Activated T-cell treated with anti-CD3 and anti-CD28 coated beads for 24 hours (primary cell): ENCODE data around the gene TENM3.

Experiments
- DNase-seq: peaks from one replicate; pipeline ENCODE4 v3.0.0-alpha.2; 2020; ENCODE audit warnings: low read depth

The TENM3 gene

DNA sequence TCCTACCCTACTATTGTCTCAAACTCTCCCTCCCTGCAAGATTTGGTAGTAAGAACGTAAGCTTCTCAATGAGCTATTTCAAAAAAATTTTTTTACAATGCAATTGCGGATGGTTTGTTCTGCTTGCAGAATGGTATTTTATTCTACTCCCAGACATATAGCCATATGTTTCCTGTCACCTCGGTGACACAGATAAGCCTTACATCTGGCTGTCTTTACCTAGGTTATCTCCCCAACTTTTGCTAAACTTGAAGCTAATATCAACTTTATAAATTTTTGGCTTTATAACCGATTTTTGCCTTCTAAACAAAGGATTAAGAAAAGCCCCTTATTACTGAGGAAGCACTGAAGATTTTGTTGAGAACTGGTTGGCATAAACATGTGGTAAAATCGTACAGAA, 331.5 kb downstream of the TENM3 start:
- DNase-seq = no peak

DNA sequence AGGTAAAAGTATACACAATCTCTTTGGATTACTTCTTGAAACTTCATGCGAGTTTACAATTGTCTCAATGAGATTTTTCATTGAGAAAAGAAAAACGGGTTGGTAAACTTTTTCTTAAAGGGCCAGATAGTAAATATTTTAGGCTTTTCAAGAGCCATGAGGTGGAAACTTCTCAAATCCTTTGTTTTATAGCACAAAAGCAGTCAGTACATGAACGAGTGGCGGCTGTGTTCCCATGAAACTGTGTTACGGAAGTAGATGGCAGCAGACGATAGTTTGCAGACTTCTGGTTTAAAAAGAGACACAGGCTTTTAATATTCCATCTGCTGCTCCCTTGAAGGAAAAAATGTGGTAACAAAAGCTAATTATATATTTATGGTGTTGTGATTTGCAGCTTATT, 332.0 kb downstream of the TENM3 start:
- DNase-seq = no peak

DNA sequence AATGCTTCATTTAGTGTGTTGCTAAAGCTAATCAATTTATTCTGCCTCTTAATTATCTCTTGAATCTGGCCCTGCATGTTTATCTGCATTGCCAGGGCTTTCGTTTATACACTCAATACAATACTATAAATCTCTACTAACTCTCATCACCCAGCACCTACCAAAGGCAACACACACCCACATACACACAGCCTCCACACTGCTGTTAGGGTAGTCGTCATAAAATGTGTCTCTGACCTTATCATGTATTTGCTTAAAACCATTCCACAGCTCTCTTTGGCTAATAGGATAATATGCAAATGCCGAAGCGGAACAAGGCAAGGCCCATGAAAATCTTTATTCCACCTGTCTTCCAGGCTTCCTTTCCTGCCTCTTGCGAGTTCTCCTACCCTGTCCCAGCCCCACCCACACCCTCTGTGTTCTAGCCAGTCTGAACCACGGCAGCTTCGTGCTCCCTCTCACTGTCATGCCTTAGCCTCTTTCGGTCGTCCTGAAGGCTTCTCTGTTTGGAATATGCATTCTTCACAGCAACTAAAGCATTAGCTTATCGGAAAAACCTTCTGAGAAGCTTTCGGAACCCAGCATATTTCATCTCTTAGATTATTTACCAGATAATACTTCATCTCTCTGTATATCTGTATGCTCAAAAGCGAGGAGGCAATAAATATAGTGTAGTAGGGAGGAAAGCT, 333.5 kb downstream of the TENM3 start:
- DNase-seq = no peak

DNA sequence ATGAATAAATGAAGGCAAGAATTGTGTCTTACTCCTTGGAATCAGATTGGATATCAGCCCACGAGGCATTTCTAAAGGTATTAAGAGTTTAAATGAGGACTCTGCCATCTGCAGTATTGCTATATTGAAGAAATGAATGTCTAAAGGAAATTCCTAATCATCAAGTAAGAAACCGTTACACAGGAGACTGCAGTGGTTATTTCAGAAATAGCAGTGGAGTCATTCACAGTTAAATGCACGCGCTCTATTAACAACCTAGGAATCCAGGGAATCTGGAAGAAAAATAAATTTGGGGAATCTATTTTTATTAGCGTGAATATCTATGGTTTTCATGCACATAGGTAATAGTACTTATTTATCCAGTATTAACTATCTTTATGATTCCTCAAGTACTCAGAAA, 334.2 kb downstream of the TENM3 start:
- DNase-seq = no peak

DNA sequence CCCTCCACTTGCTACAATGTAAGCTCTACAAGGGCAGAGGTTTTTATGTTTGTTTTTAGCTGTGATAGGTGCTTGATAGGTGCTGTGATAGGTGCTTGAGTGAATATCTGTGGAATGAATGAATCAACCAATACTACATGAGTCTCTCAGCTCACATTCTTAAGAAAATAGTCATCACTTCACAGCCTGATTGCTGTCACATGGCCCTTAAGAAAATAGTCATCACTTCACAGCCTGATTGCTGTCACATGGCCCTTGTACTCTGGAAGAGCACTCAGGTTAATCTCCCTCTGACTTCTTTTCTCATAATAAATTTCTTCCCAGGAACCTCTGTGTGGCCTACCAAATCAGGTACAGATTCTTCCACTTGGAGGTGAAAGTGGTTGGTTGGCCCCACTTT, 335.2 kb downstream of the TENM3 start:
- DNase-seq = no peak

DNA sequence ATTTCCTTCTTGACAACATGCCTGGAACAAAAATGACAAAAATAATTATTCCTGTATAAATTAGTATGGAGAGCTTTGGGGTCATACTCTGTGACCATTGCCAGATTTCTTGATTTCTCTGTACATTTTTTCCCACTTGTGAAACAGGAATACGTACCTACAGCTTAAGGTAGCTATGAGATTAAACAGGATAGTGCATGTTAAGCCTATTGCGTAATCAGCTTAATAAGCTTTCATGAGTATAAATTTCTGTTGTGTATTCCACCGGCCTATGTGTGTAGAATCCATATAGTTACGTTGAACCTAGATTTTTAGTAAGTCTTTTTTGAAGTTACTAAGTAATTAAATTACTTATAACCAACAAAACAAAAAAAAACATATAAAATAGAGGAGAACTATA, 339.0 kb downstream of the TENM3 start:
- no peak for DNase-seq

DNA sequence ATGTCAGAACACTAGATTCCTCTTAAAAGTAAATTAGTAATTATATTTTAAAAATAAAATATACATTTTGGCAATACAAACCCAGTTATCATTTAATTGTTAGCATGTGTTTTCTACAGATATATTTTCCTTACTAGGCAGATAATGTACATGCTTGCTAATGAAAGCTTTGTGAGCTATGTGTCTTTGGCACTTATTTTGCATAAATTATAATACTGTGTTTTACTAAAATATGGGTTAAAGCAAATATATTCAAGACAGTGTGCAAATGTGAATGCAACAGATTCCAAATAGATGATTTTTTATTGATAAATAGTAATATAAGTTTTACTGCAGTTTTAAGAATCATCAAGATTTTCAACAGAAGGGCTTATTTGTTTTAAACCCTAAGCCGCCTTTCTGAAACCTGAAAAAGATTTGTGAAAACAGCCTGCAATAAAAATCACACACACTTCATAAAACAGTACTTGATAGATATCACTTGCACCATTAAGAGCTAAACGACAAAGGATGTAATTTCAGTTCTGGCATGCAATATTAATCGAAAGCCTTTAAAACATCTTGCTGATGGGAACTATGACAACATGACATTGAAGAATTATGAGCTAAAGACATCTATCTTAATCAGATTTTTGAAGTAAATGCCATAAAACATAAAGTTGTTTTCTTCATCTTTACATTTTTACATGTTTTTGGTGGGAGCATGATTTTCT, 340.7 kb downstream of the TENM3 start:
- no peak for DNase-seq

DNA sequence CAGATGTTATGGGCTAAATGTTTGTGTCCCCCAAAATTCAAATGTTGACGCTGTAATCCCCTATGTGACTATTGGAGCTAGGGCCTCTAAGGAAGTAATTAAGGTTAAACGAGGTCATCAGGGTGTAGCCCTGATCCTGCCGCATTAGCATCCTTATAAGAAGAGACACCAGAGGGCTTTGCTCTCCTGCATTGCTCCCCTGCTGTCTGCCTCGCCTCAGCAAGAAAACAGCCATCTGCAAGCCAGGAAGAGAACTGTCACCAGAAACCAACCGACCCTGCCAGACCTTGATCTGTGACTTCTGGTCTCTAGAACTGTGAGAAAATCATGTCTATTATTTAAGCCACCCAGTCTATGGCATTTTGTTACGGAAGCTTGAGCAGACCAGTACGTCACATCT, 342.1 kb downstream of the TENM3 start:
- DNase-seq = no peak

DNA sequence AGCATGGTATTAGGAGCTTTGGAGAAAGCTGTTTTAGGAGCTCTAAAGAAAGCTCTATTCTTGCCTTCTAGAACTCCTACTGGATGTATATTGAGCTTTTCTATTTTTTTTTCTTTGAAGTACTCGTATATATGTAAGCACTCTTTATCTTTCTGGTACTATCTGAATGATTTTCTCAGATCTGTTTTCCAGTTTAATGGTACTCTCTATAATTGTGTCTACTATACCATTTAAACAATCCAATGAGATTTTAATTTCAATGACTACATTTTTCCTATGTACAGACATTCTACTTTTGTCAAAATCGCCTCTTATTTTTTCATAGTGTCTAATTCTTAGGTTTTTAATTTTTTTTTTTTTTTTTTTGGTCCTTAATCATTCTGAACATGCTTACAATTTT, 345.9 kb downstream of the TENM3 start:
- no peak for DNase-seq

DNA sequence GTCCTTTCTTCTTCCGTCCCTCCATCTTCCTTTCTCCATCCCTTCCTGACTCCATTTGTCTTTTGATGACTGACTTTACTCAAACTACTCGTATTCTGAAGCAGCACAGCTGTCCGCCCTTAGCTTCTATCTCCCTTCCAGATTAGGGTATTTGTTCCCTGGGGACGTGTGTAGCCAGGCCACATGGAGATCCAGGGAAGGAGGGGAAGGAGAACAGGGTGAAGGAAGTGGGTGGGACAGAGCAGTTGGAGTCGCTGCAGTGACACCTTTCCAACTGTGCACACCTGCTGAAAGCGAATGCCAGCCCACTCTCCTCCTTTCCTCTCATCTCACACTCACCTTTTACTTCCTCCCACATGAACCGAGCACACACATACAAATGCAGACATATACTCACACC, 350.2 kb downstream of the TENM3 start:
- no peak for DNase-seq

DNA sequence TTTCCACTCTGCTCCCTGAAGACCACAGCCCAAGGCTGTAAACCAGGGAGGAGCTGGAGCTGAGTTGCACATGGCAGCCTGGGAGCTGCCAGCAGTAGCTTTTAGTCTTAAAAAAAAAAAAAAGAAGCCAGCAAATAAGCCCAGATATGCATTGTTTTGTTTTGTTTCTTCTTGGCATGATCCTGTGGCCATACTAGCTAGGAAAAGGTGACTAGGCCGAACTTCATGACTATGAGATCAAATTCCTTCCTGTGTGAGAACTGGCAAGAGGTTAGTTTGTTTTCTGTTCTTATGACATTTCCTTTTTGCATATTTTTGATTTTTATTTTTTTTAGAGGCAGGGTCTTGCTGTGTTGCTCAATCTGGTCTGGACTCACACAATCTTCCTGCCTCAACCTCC, 350.7 kb downstream of the TENM3 start:
- no peak for DNase-seq

DNA sequence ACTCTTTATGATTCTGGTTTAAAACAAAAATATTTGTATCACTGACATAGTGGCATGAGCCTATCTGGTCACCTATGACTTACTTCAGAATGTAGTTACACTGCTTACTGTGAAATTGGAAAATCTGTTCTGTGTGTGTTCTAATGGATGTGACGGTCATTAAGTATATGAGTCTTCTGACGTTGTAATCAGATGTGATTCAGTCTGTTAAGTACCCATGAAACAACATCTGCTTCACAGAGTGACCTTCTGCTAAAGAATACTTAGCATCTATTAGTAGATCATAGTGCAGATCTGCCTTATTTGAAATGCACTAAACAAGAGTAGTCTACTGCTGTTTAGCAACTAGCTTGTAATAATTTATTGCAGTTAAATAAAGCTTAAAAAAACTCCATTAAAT, 356.9 kb downstream of the TENM3 start:
- DNase-seq = no peak

DNA sequence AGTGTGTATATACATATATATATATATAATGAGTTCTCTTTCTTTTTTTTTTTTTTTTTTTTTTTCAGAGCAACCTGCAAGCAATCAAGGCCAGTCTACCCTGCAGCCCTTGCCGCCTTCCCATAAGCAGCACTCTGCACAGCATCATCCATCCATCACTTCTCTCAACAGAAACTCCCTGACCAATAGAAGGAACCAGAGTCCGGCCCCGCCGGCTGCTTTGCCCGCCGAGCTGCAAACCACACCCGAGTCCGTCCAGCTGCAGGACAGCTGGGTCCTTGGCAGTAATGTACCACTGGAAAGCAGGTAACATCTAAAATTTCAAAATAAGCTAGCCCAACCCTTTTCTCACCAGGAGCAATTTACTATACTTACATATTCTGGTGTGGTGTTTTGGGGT, 357.7 kb downstream of the TENM3 start:
- no peak for DNase-seq

DNA sequence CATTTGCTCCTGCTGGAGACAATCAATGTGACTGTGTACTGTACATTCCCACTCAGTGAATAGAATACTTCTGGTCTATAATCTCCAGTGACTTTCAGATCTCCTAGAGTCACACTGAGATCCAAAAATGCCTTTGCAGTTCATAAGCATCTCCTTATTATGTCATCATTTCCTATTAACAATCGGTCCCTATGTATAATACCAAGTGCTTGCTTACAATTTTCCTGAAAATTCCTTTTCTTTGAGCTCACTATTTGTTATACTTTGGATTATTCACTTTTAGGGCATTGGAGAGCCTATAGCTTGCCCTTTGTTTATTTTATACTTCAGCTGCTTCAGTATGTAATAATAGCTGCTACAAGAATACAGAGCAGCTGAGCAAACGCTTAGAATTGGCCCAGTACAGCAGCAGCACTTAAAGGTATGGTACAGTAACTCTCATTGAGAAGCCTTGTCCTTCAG, 361.0 kb downstream of the TENM3 start:
- DNase-seq = no peak

DNA sequence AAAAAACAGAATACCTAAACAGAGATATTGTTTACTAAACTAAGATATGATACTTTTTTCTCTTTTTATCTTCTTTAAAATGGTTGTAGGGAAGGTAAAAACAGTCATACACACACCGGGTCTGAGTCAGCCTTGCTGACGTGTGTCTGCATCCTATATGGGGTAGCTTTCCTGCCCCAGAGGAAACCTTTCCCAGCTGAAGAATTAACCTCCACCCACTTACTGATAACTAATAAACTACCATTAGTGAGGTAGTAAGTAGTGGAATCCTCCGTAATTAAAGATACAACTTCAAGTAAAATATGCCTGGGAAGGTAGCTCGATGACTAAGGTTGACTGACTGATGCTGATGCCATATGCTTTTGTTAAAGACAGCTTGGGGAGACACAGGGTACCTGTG, 361.8 kb downstream of the TENM3 start:
- DNase-seq = no peak

DNA sequence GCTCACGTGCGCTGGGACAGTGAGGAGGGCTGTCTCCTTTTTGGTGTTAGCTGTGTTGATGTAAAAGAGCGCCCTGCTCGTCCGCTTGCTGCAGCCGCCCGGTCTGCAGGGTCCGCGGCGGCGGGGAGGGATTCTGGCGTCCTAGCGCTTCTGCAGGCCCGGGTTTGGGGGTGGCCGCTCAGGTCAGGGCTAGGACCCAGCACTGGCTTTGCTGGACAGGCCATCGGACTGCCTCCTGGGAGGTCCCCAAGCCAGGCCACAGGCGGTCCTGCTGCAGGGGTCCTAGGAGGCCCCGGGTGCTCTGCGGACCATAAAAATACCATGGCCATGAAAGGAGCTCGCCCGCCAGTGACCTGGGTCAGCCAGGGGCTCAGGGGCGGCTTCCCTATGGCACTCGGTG, 365.3 kb downstream of the TENM3 start:
- no peak for DNase-seq

DNA sequence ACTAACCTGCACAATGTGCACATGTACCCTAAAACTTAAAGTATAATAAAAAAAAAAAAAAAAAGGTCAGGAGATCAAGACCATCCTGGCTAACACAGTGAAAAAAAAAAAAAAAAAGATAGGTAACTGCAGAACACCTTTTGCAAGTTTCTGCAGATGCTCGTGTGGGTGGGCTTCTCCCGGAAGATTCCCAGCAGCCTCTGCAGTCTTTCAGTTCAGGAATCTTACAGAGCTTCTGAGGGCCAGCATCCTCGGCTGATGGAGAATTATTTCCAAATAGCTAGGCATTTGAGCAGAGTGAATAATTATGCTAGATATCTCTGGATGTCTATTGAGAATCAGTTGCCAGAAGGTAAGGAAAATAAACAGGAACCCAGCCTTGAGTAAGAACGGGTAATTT, 373.3 kb downstream of the TENM3 start:
- no peak for DNase-seq

DNA sequence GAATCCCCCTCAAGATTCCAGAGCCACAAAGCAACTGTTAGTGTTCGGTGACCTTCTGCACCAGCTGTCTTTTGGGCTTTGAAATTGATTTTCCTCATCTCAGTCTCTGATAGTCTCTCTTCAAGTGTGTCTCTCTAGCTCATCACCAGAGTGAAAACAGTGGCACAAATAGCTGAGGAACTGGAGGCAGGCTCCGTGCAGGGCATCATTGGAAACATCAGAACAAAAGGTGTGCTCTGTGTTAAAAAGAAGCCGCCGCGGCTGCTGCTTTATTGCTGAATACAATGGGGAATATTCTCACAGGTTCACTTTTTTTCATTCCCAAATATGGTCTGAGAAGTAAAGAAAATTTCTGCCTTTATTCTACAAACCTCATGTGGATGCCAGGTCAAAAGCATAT, 376.5 kb downstream of the TENM3 start:
- no peak for DNase-seq

DNA sequence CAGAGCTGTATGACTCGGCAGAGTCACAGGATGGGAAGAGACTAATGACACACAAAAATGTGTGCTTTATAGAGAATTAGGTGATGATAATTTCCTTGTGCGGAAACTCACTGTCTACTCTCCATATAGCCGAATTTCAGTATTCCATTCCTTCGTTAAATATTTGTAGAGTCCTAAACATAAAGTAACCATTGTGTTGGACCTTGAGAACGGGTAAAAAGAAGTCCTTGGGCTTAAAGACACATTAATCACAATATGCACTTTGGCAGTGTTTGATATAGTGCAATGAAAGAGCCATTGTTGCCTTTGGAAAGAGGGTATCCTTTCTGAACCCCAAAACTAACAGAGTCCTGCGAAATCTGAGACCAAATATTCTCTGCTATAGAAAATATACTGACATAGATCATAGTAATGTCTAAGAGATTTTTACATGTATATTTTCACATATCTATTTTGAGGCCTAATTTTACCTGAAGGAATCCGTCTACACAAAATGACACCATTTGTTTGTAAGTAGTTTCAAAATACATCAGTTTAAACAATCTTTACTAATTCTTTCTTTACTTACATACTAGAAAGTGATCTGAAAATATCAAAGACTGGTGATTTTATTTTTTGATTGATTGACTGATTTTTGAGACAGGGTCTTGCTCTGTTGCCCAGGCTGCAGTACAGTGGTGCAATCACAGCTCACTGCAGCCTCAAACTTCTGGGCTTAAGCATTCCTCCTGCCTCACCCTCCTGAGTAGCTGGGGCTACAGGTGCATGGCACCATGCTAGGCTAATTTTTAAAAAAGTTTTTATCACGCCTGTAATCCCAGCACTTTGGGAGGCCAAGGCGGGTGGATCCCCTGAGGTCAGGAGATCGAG, 377.1 kb downstream of the TENM3 start:
- no peak for DNase-seq

DNA sequence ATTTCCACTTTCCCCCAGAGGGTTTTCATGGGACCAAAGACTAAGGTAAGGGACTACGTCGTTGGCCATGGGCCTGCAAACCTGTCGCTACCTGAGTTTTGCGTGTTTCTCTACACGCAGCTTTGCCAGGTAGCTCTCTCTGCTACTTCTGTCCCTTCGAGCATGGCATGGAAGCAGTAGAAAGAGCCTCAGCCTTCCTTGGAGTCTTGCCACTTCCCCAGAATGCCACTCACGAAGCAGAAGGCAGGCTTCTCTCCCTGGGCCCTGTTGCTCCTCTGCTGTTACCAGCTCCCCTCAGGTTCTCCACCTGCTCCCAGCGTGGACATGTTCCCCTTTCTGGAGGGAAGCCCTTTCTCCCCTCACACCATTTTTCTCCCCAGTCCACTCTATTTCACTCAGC, 381.1 kb downstream of the TENM3 start:
- no peak for DNase-seq

DNA sequence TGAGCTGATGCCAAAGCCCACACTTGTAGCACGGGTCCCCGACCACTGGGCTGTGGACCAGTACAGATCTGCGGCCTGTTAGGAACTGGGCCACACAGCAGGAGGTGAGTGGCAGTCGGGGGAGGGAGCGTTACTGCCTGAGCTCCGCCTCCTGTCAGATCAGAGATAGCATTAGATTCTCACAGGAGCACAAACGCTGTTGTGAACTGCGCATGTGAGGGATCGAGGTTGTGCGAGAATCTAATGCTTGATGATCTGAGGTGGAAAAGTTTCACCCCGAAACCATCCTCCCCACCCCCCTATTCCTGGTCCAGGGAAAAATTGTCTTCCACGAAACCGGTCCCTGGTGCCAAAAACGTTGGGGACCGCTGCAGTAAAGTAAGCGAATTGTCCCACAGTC, 382.0 kb downstream of the TENM3 start:
- DNase-seq = no peak

DNA sequence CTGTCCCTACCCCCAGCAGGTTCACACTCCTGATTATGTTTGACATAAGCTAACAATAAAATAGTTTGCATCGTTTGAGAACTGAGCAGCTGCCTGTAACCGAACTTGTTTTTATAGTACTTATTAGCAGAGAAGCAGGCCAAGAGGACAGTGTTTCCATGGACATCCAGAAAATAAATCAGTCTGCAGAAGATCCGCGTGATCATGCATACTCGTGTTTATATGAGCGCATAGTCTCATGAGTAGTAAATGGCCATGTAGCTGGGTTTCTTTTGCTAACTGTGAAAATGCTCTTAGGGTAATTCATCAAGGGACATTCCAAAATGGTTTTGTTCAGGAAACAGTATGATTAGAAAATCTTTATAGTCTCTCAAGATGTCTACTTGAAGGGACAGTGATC, 384.8 kb downstream of the TENM3 start:
- DNase-seq = no peak

DNA sequence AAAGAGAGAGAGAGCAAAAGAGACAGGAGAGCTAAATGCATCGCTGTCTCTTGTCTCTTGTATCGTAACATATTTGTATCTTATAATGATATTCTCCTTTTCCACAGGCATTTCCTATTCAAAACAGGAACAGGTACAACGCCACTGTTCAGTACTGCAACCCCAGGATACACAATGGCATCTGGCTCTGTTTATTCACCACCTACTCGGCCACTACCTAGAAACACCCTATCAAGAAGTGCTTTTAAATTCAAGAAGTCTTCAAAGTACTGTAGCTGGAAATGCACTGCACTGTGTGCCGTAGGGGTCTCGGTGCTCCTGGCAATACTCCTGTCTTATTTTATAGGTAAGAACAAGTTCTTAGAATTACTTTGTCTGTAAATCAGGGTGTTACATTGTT, 385.3 kb downstream of the TENM3 start:
- no peak for DNase-seq
